Endothelial cell of umbilical vein (primary cell): ENCODE data around the gene DCAF5.

Source experiments
- CTCF ChIP-seq, 2 donors: IDR thresholded peaks; 1 replicate in 1 of 2; 2 replicates in 1 of 2; pipeline ENCODE4 v1.5.1; 2011; ENCODE audit warnings: low read length in 2 of 2, mild to moderate bottlenecking in 2 of 2, moderate library complexity in 2 of 2, control low read depth in 1 of 2, inconsistent platforms in 1 of 2, low read depth in 1 of 2; ENCODE audit not compliant: insufficient read depth in 1 of 2; ENCODE audit errors: extremely low read depth in 1 of 2
- EZH2 ChIP-seq: IDR thresholded peaks from 2 replicates; pipeline ENCODE4 v1.6.1; 2012; ENCODE audit warnings: borderline replicate concordance, low read depth, mild to moderate bottlenecking, moderate library complexity, low read length, inconsistent platforms; ENCODE audit not compliant: severe bottlenecking
- FOS ChIP-seq: IDR thresholded peaks from 2 replicates; pipeline ENCODE4 v1.6.1; 2011; ENCODE audit warnings: mild to moderate bottlenecking, low read length, moderate library complexity, borderline replicate concordance; ENCODE audit not compliant: insufficient read depth
- GATA2 ChIP-seq: IDR thresholded peaks from 2 replicates; pipeline ENCODE4 v1.7.0; 2011; ENCODE audit warnings: low read depth, mild to moderate bottlenecking, moderate library complexity, mixed read lengths, low read length; ENCODE audit not compliant: insufficient read length, insufficient read depth
- MAX ChIP-seq: IDR thresholded peaks from 2 replicates; pipeline ENCODE4 v1.6.1; 2011; ENCODE audit not compliant: insufficient read depth, insufficient read length
- POLR2A ChIP-seq: IDR thresholded peaks from 2 replicates; pipeline ENCODE4 v1.6.1; 2012; ENCODE audit warnings: low read depth, mild to moderate bottlenecking, control low read depth, low read length
- POLR2AphosphoS5 ChIP-seq: IDR thresholded peaks from 2 replicates; pipeline ENCODE4 v1.6.1; 2012; ENCODE audit warnings: low read depth, mild to moderate bottlenecking, control low read depth, low read length, moderate library complexity; ENCODE audit not compliant: insufficient read depth

GRCh38 chr14:69039288-69039628, 113.7 kb downstream of the DCAF5 start:
- TF ChIP-seq CTCF (IDR thresholded peaks at IDR 0.05; ENCODE audit: extremely low read depth in 1 of 2, insufficient read depth in 1 of 2, low read depth in 1 of 2, low read length in 2 of 2) (no peak), FOS (peak; percentile 84), POLR2A (no peak), MAX (no peak), POLR2AphosphoS5 (no peak), GATA2 (no peak), EZH2 (no peak)
